Lower lobe of right lung (tissue), 2 donors: ENCODE measurements around the gene SEC61A2. TPM values are rescaled to one million over a fixed set of nuclear protein-coding genes. Genes with fewer than 3 reads are reported as not detected.

ENCODE experiments used
- ATAC-seq, 2 donors: fragments of 200-7000 bp; cut with Tn5 transposase; one replicate each; pipeline ENCODE4 v1.9.1; 2020 to 2022; ENCODE audit warnings: mild to moderate bottlenecking in 2 of 2, moderate library complexity in 2 of 2
- DNase-seq: peaks from one replicate; pipeline ENCODE4 v3.0.0-alpha.2; 2020
- H3K27ac ChIP-seq: fragments of 200-600 bp; one replicate; pipeline ENCODE4 v1.8.0; 2022
- H3K27me3 ChIP-seq: fragments of 200-600 bp; one replicate; pipeline ENCODE4 v1.8.0; 2022; ENCODE audit warnings: low read depth
- H3K36me3 ChIP-seq: fragments of 200-600 bp; one replicate; pipeline ENCODE4 v1.8.0; 2022; ENCODE audit warnings: mild to moderate bottlenecking
- H3K4me1 ChIP-seq: fragments of 200-600 bp; one replicate; pipeline ENCODE4 v1.8.0; 2022
- H3K4me3 ChIP-seq: fragments of 200-600 bp; one replicate; pipeline ENCODE4 v1.8.0; 2022; ENCODE audit warnings: mild to moderate bottlenecking
- H3K9me3 ChIP-seq: fragments of 200-600 bp; one replicate; pipeline ENCODE4 v1.8.0; 2022
- intact Hi-C: fragments of 100-400 bp; cut with DNase I; formaldehyde crosslinking; loops from one replicate; pipeline ENCODE4 v1.11.0; 2022
- total RNA-seq: library from RNA; stranded (reverse); fragmentation: NEBNext Ultra II Directional; extraction: Animal tissue kit (Norgen Biotek cat#: 25700); gene quantifications from one replicate; pipeline ENCODE4 v1.2.1, GENCODE V29; 2021
- TF ChIP-seq, protein P1 (sequence below): fragments of 200-600 bp; IDR thresholded peaks from one replicate; pipeline ENCODE4 v1.8.0; 2022; ENCODE audit warnings: antibody characterized with exemption, mild to moderate bottlenecking
- donor health status: DM: no; HTN: yes; CAD: no; lungs with severe emphysema.

Gene SEC61A2
- total RNA-seq, 1 donor from 2014 or later: 5.3 TPM

DNA sequence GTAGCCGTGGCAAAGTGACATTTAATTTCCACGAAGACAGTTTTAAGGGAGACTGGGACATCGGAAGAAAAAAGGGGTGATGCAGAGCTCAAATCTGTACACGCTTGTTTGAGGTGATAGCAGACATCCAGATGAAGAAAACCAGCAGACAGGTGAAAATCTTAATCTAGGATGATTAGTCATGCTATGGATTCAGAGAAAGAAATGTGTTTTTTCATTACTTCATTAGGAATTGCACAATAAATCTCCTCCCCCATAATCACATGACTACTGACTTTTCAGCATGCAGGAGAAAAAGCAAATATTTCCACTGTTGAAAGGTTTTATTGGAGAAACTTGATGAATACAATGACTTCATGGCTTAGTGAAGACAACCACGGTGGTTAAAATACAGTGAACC is 63.7 kb downstream of the SEC61A2 start:
- H3K4me3 ChIP-seq: no peak overlapping the region
- no peaks in the 10 kb centered on the region for H3K9me3 ChIP-seq
- DNase-seq: no peak
- intact Hi-C loops: no loop called here
- no peak for ATAC-seq
- H3K27me3 ChIP-seq: no peaks in the 10 kb centered on the region
- no peaks in the 10 kb centered on the region for H3K36me3 ChIP-seq
- TF ChIP-seq, protein P1, sequence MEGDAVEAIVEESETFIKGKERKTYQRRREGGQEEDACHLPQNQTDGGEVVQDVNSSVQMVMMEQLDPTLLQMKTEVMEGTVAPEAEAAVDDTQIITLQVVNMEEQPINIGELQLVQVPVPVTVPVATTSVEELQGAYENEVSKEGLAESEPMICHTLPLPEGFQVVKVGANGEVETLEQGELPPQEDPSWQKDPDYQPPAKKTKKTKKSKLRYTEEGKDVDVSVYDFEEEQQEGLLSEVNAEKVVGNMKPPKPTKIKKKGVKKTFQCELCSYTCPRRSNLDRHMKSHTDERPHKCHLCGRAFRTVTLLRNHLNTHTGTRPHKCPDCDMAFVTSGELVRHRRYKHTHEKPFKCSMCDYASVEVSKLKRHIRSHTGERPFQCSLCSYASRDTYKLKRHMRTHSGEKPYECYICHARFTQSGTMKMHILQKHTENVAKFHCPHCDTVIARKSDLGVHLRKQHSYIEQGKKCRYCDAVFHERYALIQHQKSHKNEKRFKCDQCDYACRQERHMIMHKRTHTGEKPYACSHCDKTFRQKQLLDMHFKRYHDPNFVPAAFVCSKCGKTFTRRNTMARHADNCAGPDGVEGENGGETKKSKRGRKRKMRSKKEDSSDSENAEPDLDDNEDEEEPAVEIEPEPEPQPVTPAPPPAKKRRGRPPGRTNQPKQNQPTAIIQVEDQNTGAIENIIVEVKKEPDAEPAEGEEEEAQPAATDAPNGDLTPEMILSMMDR: no peak
- peaks cover 45% of the 10 kb centered on the region for H3K4me1 ChIP-seq
- no peak overlapping the region for H3K27ac ChIP-seq

DNA sequence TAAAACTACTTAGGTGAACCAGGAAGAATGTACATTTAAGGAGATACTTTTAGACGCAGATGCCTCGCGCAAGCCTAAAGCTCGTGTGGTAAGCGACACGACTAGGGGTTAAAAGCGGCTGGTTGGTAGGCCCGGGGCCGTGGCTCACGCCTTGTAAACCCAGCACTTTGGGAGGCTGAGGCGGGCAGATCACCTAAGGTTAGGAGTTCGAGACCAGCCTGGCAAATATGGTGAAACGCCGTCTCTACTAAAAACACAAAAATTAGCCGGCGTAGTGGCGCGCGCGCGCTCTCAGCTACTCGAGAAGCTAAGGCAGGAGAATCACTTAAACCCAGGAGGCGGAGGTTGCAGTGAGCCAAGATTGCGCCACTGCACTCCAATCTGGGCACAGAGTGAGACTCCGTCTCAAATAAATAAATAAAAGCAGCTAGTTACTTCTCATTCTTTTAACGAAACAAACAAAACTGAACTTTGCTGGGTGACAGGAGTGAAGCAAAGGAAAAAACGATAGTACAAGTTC is 65.3 kb downstream of the SEC61A2 start:
- ATAC-seq: peak; percentile 75 to 79

DNA sequence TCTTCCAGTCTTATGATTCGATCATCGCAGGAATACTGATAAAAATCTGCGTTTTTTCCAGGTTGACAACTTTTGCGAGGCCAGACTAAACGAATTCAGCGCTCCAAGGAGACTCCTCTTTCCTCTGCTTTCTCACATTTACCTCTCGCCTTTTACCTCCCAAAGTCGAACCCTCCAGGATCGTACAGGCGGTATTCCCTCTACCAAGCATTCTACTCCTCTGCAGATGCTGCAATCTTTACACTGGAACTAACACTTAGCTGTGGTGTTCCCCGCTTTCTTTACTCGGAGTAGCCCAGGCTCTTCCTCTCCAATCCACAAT is 65.8 kb downstream of the SEC61A2 start:
- peaks cover 14% of the 10 kb centered on the region for H3K36me3 ChIP-seq
- TF ChIP-seq, protein P1: no peak
- H3K4me3 ChIP-seq: peak overlapping the region; percentile 88
- peak overlapping the region; percentile 91 for H3K27ac ChIP-seq
- intact Hi-C loops: no loop called here
- peaks cover 47% of the 10 kb centered on the region for H3K4me1 ChIP-seq
- ATAC-seq (no peak), DNase-seq (no peak)
- no peaks in the 10 kb centered on the region for H3K9me3 ChIP-seq
- no peaks in the 10 kb centered on the region for H3K27me3 ChIP-seq

More for the DNA sequence above, 65.3 kb downstream of the SEC61A2 start:
- DNase-seq: peak; percentile 82
- H3K4me3 ChIP-seq: peak overlapping the region; percentile 88
- peaks cover 47% of the 10 kb centered on the region for H3K4me1 ChIP-seq
- intact Hi-C loops: no loop called here
- H3K27ac ChIP-seq: peak overlapping the region; percentile 91
- no peaks in the 10 kb centered on the region for H3K27me3 ChIP-seq
- TF ChIP-seq, protein P1: no peak
- peaks cover 11% of the 10 kb centered on the region for H3K36me3 ChIP-seq
- H3K9me3 ChIP-seq: no peaks in the 10 kb centered on the region

DNA sequence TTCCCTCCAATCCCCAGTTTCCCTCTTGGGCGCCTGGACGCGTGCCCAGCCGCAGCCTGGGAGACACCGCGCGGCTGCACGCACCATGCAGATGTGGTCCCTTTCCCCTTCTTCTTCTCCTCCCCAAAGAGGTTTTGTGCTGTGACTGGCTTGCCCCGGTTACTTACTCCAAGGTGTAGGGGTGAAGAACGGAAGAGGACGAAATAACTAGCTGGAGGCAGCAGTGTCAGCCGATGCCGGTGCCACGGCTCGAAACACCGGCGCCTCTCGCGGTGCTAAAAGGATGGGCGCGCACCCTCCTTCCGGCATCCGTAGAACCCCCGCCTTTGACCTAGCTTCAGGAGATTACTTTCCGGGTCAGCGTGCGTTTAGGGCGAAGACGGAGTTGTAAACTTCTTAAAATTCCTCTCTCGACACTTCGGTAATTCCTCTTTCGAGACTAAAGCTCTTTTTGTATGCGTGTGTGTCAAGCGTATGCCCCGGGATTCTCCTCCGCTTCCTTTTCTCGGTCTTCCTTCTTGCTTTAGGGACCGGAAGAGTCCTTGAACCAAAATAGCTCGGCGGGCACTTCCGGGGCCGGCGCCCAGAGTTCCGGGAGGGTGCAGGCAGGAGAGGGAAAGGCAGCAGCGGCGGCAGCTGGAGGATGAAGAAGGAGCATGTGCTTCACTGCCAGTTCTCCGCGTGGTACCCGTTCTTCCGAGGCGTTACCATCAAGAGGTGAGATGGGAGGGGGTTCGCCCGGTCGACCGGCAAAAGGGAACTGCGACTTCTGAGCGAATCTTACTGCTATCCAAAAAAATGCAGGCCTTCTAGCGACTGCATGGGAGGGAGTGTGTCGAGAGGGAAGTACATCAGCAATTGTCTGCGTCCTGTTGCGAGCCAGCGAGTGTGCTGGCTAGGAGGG is 66.4 kb downstream of the SEC61A2 start, which contains the start of the genes CDC123 and NUDT5:
Gene CDC123 (plus strand): TSS at position 586 of the 904 bp plus-strand sequence. CDS start 58 bp downstream, at position 644.
Gene NUDT5 (minus strand): TSS at position 289 of the 904 bp plus-strand sequence. CDS start 9,600 bp downstream, outside the sequence.
- DNase-seq (peak; percentile 92), ATAC-seq (peak; percentile 97 to 98)
- no peaks in the 10 kb centered on the region for H3K9me3 ChIP-seq
- H3K27me3 ChIP-seq: no peaks in the 10 kb centered on the region
- TF ChIP-seq, protein P1: no peak
- intact Hi-C loops: no loop called here
- H3K4me3 ChIP-seq: peak within 1 kb of the TSS; percentile 88
- peak within 1 kb of the TSS; percentile 91 for H3K27ac ChIP-seq
- H3K36me3 ChIP-seq: peaks cover 20% of the 10 kb centered on the region
- peaks cover 47% of the 10 kb centered on the region for H3K4me1 ChIP-seq

DNA sequence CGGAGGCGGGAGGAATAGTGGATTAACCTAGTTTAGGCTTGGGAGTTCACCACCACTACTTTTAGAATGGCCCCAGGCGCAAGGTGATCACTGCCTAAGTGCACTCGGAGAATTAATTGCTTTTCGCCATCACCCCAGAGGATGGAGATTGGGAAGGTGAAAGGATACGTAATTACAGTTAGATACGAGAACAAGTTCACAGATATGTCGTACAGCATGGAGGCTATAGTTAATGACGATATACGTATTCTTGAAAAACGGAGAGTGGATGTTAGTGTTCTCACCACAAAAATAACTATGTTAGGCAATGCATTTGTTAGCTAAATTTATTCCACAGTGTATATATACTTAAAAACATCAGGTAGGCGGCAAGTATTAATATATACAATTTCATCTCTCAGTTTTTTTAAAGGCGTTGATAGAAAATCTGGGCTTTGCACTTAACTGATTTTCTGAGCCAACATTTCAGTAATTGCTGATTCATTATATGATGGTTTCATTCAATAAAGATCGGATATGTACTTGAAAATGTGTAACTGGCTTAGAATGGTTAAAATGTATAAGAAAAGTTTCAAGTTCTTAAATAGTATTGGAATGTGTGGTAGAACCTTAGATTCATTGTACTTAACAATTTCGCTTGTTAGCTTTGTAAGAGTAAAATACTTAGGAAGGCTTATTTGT is 67.2 kb downstream of the SEC61A2 start:
- peak overlapping the region; percentile 91 for H3K27ac ChIP-seq

More for the DNA sequence above, 67.2 kb downstream of the SEC61A2 start:
- peaks cover 28% of the 10 kb centered on the region for H3K36me3 ChIP-seq
- intact Hi-C loops: no loop called here
- H3K4me3 ChIP-seq: peak overlapping the region; percentile 88
- H3K4me1 ChIP-seq: peaks cover 42% of the 10 kb centered on the region
- H3K27me3 ChIP-seq: no peaks in the 10 kb centered on the region
- no peaks in the 10 kb centered on the region for H3K9me3 ChIP-seq
- TF ChIP-seq, protein P1: no peak
- no peak for ATAC-seq
- DNase-seq: no peak
